Measurements from ENCODE around the gene XAGE2.

The XAGE2 gene

DNA sequence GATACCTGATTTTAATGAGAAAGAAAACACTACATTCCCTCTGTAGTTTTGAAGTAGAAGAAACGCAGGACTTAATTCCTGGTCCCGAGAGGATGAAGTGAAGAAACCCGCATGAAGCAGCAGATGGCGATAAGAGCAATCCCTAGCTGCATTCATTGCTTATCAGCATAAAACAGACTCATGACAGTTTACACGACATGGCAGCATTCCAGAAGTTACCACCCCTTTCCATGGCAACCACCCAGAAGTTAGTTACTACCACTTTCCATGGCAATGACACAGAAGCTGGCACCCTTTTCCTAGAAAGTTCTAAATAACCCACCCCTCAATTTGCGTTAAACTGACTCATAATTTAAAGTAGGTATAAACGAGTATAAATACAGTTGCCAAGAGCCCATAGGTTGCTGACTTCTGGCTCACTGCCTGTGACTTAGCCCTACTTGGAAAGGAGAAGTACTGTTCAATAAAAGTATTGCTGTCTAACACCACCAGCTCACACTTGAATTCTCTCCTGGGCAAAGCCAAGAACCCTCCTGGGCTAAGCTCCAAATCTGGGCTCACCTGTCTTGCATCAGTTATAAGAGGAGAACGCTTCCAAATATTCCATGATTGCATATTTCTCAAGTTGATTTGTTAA, 5.5 kb upstream of the XAGE2 start:
- no peaks in the 10 kb centered on the region for H3K4me1 ChIP-seq (ENCODE audit: control insufficient read depth, insufficient read depth, low read length)
- no peaks in the 10 kb centered on the region for H3K27me3 ChIP-seq (ENCODE audit: control insufficient read depth, insufficient read depth, low read length)

DNA sequence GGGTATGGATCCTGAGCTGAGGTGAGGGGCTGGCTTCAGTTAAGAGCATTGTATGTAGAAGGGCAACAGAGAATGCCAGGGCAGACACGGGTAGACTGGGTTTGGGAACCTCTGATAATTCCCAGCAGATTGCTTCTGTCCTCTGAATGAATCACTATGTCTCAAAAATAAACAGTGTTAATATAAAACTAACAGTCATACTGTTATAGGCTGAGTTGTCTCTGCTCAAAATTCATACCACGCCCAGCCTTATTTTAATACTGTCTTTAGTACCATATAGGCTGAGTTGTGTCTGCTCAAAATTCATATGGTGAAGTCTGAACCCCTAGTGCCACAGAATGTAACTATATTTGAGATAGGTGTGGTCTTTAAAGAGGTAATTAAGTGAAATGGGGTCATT, 10.0 kb downstream of the XAGE2 start:
- Histone ChIP-seq H3K9ac (ENCODE audit: low read length) (no peak overlapping the region), H3K36me3 (ENCODE audit: control insufficient read depth, insufficient read depth, low read length) (no peaks in the 10 kb centered on the region), H3K4me3 (ENCODE audit: low read length) (no peak overlapping the region), H3K27ac (ENCODE audit: low read depth, low read length) (no peak overlapping the region), H3K27me3 (ENCODE audit: control insufficient read depth, insufficient read depth, low read length) (peaks cover 2% of the 10 kb centered on the region), H3K4me1 (ENCODE audit: control insufficient read depth, insufficient read depth, low read length) (no peaks in the 10 kb centered on the region)

More for the DNA sequence above, 5.5 kb upstream of the XAGE2 start:
- Histone ChIP-seq H3K27ac (ENCODE audit: low read depth, low read length) (no peak overlapping the region), H3K36me3 (ENCODE audit: control insufficient read depth, insufficient read depth, low read length) (no peaks in the 10 kb centered on the region), H3K4me3 (ENCODE audit: low read length) (no peak overlapping the region), H3K9ac (ENCODE audit: low read length) (no peak overlapping the region)

DNA sequence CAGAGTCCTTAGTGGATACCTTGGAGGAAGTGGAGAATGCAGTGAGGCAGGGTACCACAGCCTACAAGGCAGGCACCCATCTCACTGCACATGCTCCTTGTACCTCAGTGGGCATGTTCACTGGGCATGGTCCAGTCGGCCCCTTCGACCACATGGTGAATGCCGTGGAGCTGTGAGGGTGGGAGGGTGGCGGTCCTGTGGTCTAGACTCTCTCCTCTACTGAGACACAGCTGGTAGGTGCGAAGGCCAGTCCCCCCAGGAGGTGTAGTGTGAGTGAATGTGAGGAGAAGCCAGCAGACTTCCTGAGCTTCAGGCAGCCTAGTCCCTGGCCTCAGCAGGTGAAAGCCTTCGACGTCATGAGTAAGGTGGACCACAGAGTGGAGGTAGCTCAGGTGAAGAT, 12.2 kb downstream of the XAGE2 start:
- Histone ChIP-seq H3K27me3 (ENCODE audit: control insufficient read depth, insufficient read depth, low read length) (peaks cover 2% of the 10 kb centered on the region), H3K9ac (ENCODE audit: low read length) (no peak overlapping the region), H3K27ac (ENCODE audit: low read depth, low read length) (no peak overlapping the region), H3K4me3 (ENCODE audit: low read length) (no peak overlapping the region), H3K4me1 (ENCODE audit: control insufficient read depth, insufficient read depth, low read length) (no peaks in the 10 kb centered on the region), H3K36me3 (ENCODE audit: control insufficient read depth, insufficient read depth, low read length) (no peaks in the 10 kb centered on the region)

DNA sequence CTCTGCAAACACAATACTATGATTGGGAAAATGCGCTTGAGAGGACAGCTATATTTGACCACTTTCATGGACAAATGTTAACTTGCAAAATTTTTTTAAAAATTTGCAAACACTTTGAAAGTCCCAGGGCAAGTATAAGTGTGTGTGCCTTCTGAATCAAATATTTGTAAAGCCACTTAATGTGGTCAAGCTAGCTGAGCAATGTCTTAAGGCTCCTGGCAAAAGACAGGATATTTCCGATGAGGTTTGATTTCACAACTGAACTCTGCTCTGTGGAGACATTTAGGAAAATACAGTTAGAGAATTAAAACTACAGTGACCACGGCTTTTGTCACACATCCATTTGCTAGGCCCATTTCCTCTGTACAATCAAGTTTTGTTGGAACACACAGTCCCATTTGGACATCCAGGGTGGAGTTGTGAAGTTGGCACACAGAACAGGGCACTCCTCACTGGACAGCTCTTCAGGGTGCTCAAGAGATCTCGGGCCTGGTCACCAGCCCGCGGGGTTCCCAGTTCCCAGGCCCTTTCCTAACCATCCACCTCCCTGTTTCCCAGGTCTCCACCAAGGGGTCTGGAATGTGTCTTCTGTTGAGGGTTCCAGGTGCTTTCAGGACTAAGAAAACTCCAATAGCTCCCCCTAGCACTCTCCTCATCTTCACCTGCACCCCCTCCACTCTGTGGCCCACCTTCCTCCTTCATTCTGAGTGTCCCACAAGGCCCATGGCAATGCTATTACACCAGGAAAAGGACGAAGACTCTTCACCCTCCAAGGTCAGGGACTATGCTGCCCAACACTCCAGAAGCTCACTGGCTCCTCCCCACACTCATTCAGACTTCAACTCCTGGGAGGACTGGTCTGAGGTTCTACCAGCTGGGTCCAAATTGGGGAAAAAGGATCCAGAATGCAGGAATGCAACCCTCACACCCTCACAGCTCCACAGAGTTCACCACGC, 41.9 kb downstream of the XAGE2 start:
- Histone ChIP-seq H3K9ac (ENCODE audit: low read length) (no peak overlapping the region), H3K4me3 (ENCODE audit: low read length) (no peak overlapping the region), H3K4me1 (ENCODE audit: control insufficient read depth, insufficient read depth, low read length) (no peaks in the 10 kb centered on the region), H3K27me3 (ENCODE audit: control insufficient read depth, insufficient read depth, low read length) (no peaks in the 10 kb centered on the region), H3K36me3 (ENCODE audit: control insufficient read depth, insufficient read depth, low read length) (no peaks in the 10 kb centered on the region), H3K27ac (ENCODE audit: low read depth, low read length) (no peak overlapping the region)

DNA sequence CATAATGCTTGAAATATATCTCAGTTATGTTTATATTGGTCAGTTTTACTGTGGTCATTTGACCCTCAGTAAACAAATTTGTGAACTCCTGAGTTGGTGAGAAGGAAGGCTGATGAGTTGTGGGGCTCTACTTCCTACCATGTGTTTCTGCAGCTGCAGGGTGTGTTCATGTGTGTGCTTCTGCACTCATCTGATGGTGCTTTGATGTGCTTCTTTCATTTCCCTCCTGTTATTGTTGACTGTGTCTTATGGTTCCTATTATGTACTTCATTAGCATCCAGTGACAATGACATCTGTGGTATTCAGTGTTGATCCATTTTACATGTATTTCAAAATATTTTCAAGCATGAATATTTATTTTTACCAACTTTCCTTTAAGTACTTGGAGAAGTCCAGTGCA, 46.5 kb downstream of the XAGE2 start:
- Histone ChIP-seq H3K4me1 (ENCODE audit: control insufficient read depth, insufficient read depth, low read length) (no peaks in the 10 kb centered on the region), H3K9ac (ENCODE audit: low read length) (no peak overlapping the region), H3K4me3 (ENCODE audit: low read length) (no peak overlapping the region), H3K27ac (ENCODE audit: low read depth, low read length) (no peak overlapping the region), H3K36me3 (ENCODE audit: control insufficient read depth, insufficient read depth, low read length) (no peaks in the 10 kb centered on the region), H3K27me3 (ENCODE audit: control insufficient read depth, insufficient read depth, low read length) (peaks cover 3% of the 10 kb centered on the region)

DNA sequence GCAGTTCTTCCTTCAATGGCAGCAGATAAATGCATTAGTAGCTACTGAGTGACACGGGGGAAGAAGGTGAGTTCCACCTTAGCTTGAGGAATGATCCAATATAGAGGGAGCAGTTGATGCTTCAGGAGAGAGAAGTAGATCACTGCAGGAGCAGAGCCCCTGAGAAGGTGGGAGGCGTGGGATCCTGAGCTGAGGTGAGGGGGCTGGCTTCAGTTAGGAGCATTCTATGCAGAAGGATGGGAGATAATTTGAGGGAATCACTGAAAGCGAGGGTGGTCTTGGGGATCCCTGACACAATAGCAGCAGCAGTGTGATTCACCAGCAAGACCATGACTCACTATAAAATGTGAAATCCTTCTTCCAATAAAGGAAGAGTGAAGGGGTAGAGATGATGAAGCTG, 48.0 kb downstream of the XAGE2 start:
- Histone ChIP-seq H3K4me3 (ENCODE audit: low read length) (no peak overlapping the region), H3K9ac (ENCODE audit: low read length) (no peak overlapping the region), H3K36me3 (ENCODE audit: control insufficient read depth, insufficient read depth, low read length) (no peaks in the 10 kb centered on the region), H3K27ac (ENCODE audit: low read depth, low read length) (no peak overlapping the region), H3K27me3 (ENCODE audit: control insufficient read depth, insufficient read depth, low read length) (peaks cover 3% of the 10 kb centered on the region), H3K4me1 (ENCODE audit: control insufficient read depth, insufficient read depth, low read length) (no peaks in the 10 kb centered on the region)

DNA sequence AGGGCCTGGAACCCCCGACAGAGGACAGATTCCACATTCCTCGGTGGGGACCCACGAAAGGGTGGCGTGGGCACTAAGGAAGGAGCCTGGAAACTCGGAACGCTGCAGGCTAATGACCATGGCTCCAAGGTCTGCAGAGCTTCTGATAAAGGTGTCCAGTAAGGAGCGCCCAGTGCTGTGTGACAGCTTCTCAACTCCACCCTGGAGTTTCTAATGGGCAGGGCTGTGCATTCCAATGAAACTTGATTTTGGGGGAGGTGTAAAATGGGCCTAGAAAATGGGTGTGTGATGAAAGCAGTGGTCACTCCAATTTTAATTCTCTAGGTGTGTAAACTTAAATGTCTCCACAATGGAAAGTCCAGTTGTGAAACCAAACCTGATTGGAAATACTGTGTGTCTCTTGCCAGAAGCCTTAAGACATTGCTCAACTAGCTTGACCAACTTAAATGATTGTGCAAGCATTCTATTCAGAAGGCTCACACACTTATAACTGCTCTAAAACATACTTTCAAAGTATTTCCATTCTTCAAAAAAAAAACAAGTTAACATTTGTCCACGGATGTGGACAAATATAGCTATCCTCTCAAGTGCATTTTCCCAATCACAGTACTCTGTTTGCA, 52.1 kb downstream of the XAGE2 start:
- H3K9ac ChIP-seq (ENCODE audit: low read length): no peak overlapping the region
- peaks cover 3% of the 10 kb centered on the region for H3K27me3 ChIP-seq (ENCODE audit: control insufficient read depth, insufficient read depth, low read length)
- H3K4me3 ChIP-seq (ENCODE audit: low read length): no peak overlapping the region
- H3K36me3 ChIP-seq (ENCODE audit: control insufficient read depth, insufficient read depth, low read length): no peaks in the 10 kb centered on the region
- H3K27ac ChIP-seq (ENCODE audit: low read depth, low read length): no peak overlapping the region
- no peaks in the 10 kb centered on the region for H3K4me1 ChIP-seq (ENCODE audit: control insufficient read depth, insufficient read depth, low read length)

DNA sequence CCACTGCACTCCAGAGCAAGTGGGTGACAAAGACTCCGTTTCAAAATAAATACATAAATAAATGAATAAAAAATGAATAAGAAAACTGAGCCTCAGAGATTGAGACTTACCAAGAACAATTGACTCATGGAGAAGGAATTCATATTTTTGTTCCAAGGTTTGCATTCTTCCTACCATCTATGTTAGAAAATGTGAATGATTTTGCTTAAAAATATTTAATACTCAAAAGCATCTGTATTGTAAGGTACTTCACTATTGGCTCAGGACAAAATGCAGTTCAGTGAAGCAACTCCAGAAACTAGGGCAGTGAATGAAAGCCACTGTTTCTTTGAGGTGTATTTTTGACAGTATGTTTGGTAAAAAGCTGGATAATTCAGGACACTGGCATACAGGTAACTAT, 54.1 kb downstream of the XAGE2 start:
- no peaks in the 10 kb centered on the region for H3K4me1 ChIP-seq (ENCODE audit: control insufficient read depth, insufficient read depth, low read length)
- no peak overlapping the region for H3K27ac ChIP-seq (ENCODE audit: low read depth, low read length)
- H3K9ac ChIP-seq (ENCODE audit: low read length): no peak overlapping the region
- peaks cover 3% of the 10 kb centered on the region for H3K27me3 ChIP-seq (ENCODE audit: control insufficient read depth, insufficient read depth, low read length)
- no peaks in the 10 kb centered on the region for H3K36me3 ChIP-seq (ENCODE audit: control insufficient read depth, insufficient read depth, low read length)
- no peak overlapping the region for H3K4me3 ChIP-seq (ENCODE audit: low read length)

DNA sequence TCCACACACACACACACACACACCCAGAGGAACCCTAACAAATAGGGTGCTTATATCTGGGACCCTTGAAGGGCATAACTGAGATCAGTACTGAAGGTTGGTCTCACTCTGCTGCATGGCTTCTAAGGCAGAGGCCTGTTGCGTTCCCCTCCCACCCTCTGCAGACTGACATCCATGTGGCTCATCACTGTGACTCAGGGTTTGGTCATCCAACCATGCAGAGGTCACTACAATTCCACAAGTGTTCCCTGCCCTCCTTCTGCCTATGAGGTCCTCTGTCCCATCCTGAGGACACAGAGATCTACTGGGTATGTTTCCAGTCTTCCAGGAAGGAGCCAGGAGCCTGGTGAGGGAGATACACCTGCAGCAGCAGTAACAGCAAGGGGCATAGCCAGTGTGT, 55.8 kb downstream of the XAGE2 start:
- H3K4me3 ChIP-seq (ENCODE audit: low read length): no peak overlapping the region
- no peaks in the 10 kb centered on the region for H3K36me3 ChIP-seq (ENCODE audit: control insufficient read depth, insufficient read depth, low read length)
- H3K9ac ChIP-seq (ENCODE audit: low read length): no peak overlapping the region
- H3K4me1 ChIP-seq (ENCODE audit: control insufficient read depth, insufficient read depth, low read length): no peaks in the 10 kb centered on the region
- peaks cover 3% of the 10 kb centered on the region for H3K27me3 ChIP-seq (ENCODE audit: control insufficient read depth, insufficient read depth, low read length)
- H3K27ac ChIP-seq (ENCODE audit: low read depth, low read length): no peak overlapping the region

Data from rectal smooth muscle tissue (tissue), 1 donor.